WERI-Rb-1 (cell line): ENCODE measurements around the gene ITFG1.

ENCODE experiments used
- DNase-seq: peaks from one replicate; pipeline ENCODE4 v3.0.0-alpha.2; 2020
- H3K27ac ChIP-seq: fragments of 250-450 bp; sonication (Bioruptor Pico); 2 replicates; pipeline ENCODE4 v1.5.1; 2020; ENCODE audit warnings: mild to moderate bottlenecking, moderate library complexity
- H3K27me3 ChIP-seq: fragments of 250-450 bp; sonication (Bioruptor Pico); 2 replicates; pipeline ENCODE4 v1.5.1; 2021; ENCODE audit warnings: mild to moderate bottlenecking, low read depth, moderate library complexity; ENCODE audit not compliant: insufficient read depth, severe bottlenecking
- H3K36me3 ChIP-seq: fragments of 250-450 bp; sonication (Bioruptor Pico); 2 replicates; pipeline ENCODE4 v1.5.1; 2020; ENCODE audit warnings: mild to moderate bottlenecking, moderate library complexity
- H3K4me3 ChIP-seq: 2 replicates; pipeline ENCODE4 v1.5.1; 2011; ENCODE audit warnings: low read depth, mild to moderate bottlenecking, control low read depth, low read length
- H3K9me3 ChIP-seq: fragments of 250-450 bp; sonication (Bioruptor Pico); 2 replicates; pipeline ENCODE4 v1.5.1; 2021; ENCODE audit warnings: mild to moderate bottlenecking, moderate library complexity; ENCODE audit not compliant: severe bottlenecking
- TF ChIP-seq, protein P1 (sequence below): IDR thresholded peaks from 2 replicates; pipeline ENCODE4 v1.5.1; 2011; ENCODE audit warnings: low read depth, mild to moderate bottlenecking, control low read depth, inconsistent platforms, low read length

Gene ITFG1

GRCh38 chr16:47276522-47276921 is 184.3 kb downstream of the ITFG1 start:
- H3K4me3 ChIP-seq, result no peak overlapping the region
- no peak for DNase-seq
- TF ChIP-seq, protein P1, sequence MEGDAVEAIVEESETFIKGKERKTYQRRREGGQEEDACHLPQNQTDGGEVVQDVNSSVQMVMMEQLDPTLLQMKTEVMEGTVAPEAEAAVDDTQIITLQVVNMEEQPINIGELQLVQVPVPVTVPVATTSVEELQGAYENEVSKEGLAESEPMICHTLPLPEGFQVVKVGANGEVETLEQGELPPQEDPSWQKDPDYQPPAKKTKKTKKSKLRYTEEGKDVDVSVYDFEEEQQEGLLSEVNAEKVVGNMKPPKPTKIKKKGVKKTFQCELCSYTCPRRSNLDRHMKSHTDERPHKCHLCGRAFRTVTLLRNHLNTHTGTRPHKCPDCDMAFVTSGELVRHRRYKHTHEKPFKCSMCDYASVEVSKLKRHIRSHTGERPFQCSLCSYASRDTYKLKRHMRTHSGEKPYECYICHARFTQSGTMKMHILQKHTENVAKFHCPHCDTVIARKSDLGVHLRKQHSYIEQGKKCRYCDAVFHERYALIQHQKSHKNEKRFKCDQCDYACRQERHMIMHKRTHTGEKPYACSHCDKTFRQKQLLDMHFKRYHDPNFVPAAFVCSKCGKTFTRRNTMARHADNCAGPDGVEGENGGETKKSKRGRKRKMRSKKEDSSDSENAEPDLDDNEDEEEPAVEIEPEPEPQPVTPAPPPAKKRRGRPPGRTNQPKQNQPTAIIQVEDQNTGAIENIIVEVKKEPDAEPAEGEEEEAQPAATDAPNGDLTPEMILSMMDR, result no peak
- no peaks in the 10 kb centered on the region for H3K9me3 ChIP-seq
- no peak overlapping the region for H3K27ac ChIP-seq
- H3K27me3 ChIP-seq, result no peaks in the 10 kb centered on the region
- no peaks in the 10 kb centered on the region for H3K36me3 ChIP-seq

DNA sequence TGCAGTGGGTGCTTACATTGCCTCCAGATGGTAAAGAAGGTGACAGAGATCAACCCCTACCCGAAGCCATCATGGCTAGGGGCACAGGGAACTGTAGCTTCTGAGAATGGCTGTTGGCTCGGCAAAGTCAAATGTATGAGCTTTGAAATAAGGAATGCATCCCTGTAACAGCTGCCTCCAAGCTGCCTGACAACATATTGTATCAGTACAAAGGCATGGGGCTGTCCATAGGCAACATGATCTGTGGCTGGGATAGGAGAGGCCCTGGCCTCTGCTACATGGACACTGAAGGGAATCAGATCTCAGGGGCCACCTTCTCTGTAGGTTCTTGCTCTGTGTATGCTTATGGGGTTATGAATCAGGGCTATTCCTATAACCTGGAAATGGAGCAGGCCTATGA is 197.9 kb downstream of the ITFG1 start:
- Histone ChIP-seq H3K27ac (no peak overlapping the region), H3K4me3 (no peak overlapping the region), H3K9me3 (no peaks in the 10 kb centered on the region), H3K27me3 (no peaks in the 10 kb centered on the region), H3K36me3 (no peaks in the 10 kb centered on the region; the same call in 1 of the 2 replicates)
- TF ChIP-seq, protein P1, result no peak
- DNase-seq, result no peak

- TF ChIP-seq, protein P1, result no peak
- no peaks in the 10 kb centered on the region for H3K9me3 ChIP-seq
- peaks cover 5% of the 10 kb centered on the region; the same call in 1 of the 2 replicates for H3K36me3 ChIP-seq
- H3K27ac ChIP-seq, result no peak overlapping the region
- H3K4me3 ChIP-seq, result no peak overlapping the region
- DNase-seq, result no peak
- no peaks in the 10 kb centered on the region for H3K27me3 ChIP-seq
These were observed 200.4 kb downstream of the ITFG1 start for GRCh38 chr16:47260503-47260902.

- Histone ChIP-seq H3K4me3 (no peak overlapping the region), H3K27me3 (no peaks in the 10 kb centered on the region), H3K27ac (no peak overlapping the region), H3K36me3 (peaks cover 5% of the 10 kb centered on the region; the same call in 1 of the 2 replicates), H3K9me3 (no peaks in the 10 kb centered on the region)
- DNase-seq, result no peak
- TF ChIP-seq, protein P1, result peak; percentile 64
These were observed 201.9 kb downstream of the ITFG1 start for GRCh38 chr16:47258874-47259461.

- TF ChIP-seq, protein P1, result no peak
- H3K27me3 ChIP-seq, result no peaks in the 10 kb centered on the region
- no peak for DNase-seq
- no peak overlapping the region for H3K27ac ChIP-seq
- H3K4me3 ChIP-seq, result no peak overlapping the region
- peaks cover 5% of the 10 kb centered on the region; the same call in 1 of the 2 replicates for H3K36me3 ChIP-seq
- no peaks in the 10 kb centered on the region for H3K9me3 ChIP-seq
These were observed 206.1 kb downstream of the ITFG1 start for GRCh38 chr16:47254756-47255155.

DNA sequence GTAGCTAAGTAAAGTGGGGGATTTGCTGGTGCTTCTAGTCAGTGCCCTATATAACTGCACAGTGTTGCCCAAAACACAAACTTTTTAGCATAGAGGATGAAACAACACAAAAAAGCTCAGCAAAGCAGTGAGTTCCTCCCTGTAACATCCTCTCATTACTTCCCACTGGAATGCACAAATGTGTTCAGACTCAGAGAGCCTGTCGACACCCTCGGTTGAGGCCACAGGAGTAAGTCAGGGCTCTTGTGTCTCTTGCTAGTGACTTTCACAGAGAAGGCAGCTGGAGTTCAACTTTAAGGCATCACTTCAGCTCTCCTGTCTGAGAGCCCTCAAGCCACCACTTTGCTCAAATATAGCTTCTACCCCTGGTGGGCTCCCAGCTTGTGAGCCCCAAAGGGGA is 209.9 kb downstream of the ITFG1 start:
- no peak for DNase-seq
- H3K4me3 ChIP-seq, result no peak overlapping the region
- TF ChIP-seq, protein P1, result no peak
- no peaks in the 10 kb centered on the region for H3K36me3 ChIP-seq
- H3K9me3 ChIP-seq, result no peaks in the 10 kb centered on the region
- no peak overlapping the region for H3K27ac ChIP-seq
- H3K27me3 ChIP-seq, result no peaks in the 10 kb centered on the region
